H1 (cell line): ENCODE results near the gene CTTNBP2NL.

ENCODE experiments used
- CTCF ChIP-seq, 3 experiments: IDR thresholded peaks; 1 replicate in 2 of 3; 2 replicates in 1 of 3; pipeline versions ENCODE4 v1.5.1 to v1.6.1; 2011; ENCODE audit warnings: low read length in 3 of 3, mild to moderate bottlenecking in 3 of 3, inconsistent platforms in 2 of 3, low read depth in 1 of 3, moderate library complexity in 1 of 3; ENCODE audit not compliant: insufficient read depth in 1 of 3; ENCODE audit errors: control extremely low read depth in 1 of 3
- E2F6 ChIP-seq: IDR thresholded peaks from 2 replicates; pipeline ENCODE4 v1.6.1; 2012; ENCODE audit warnings: inconsistent platforms
- EZH2 ChIP-seq: fragments of 200-600 bp; sonication (generic); IDR thresholded peaks from 2 replicates; pipeline ENCODE4 v1.7.1; 2012; ENCODE audit warnings: low read depth, mild to moderate bottlenecking, moderate library complexity, low read length, inconsistent platforms; ENCODE audit not compliant: severe bottlenecking
- FOSL1 ChIP-seq: IDR thresholded peaks from 2 replicates; pipeline ENCODE4 v1.6.1; 2011; ENCODE audit warnings: mild to moderate bottlenecking, low read depth, low read length, moderate library complexity; ENCODE audit not compliant: insufficient read depth
- JUND ChIP-seq: IDR thresholded peaks from 2 replicates; pipeline ENCODE4 v1.6.1; 2011; ENCODE audit warnings: mild to moderate bottlenecking, improper control_type of control experiment, low read length
- KDM5A ChIP-seq: fragments of 200-600 bp; IDR thresholded peaks from 2 replicates; pipeline ENCODE4 v1.7.1; 2012; ENCODE audit warnings: mild to moderate bottlenecking, low read length, inconsistent platforms, mixed read lengths
- RBBP5 ChIP-seq: IDR thresholded peaks from 2 replicates; pipeline ENCODE4 v1.7.1; 2012; ENCODE audit warnings: low read depth, mild to moderate bottlenecking, inconsistent platforms, low read length, moderate library complexity, borderline replicate concordance
- RNF2 ChIP-seq: fragments of 200-900, 300-1000 bp; sonication (generic); IDR thresholded peaks from 2 replicates; pipeline ENCODE4 v1.7.1; 2016; ENCODE audit warnings: borderline replicate concordance, low read depth, mild to moderate bottlenecking, antibody characterized with exemption, low read length; ENCODE audit not compliant: poor library complexity, severe bottlenecking; ENCODE audit errors: missing control alignments
- RXRA ChIP-seq: IDR thresholded peaks from 2 replicates; pipeline ENCODE4 v1.6.1; 2011; ENCODE audit warnings: low read depth, mild to moderate bottlenecking, low read length, moderate library complexity; ENCODE audit not compliant: insufficient read depth
- SIN3A ChIP-seq, 2 experiments: IDR thresholded peaks in 1 of 2; conservative IDR thresholded peaks in 1 of 2; 2 replicates each; pipeline ENCODE4 v1.6.1; 2011 to 2012; ENCODE audit warnings: low read length in 2 of 2, improper control_type of control experiment in 1 of 2, low read depth in 1 of 2, mild to moderate bottlenecking in 1 of 2
- SUZ12 ChIP-seq: fragments of 200-600 bp; sonication (generic); IDR thresholded peaks from 2 replicates; pipeline ENCODE4 v1.6.1; 2012; ENCODE audit warnings: mild to moderate bottlenecking, inconsistent platforms, low read length, moderate library complexity, mixed read lengths
- TAF1 ChIP-seq: IDR thresholded peaks from 2 replicates; pipeline ENCODE4 v1.6.1; 2011; ENCODE audit warnings: mild to moderate bottlenecking, low read depth, low read length

- no peak for TF ChIP-seq TAF1
- no peak for TF ChIP-seq E2F6
- no peak for TF ChIP-seq RNF2
- TF ChIP-seq JUND: no peak
- no peak for TF ChIP-seq KDM5A
- no peak for TF ChIP-seq CTCF (IDR thresholded peaks at IDR 0.05; ENCODE audit: control extremely low read depth in 1 of 3, insufficient read depth in 1 of 3, low read depth in 1 of 3, low read length in 3 of 3)
- no peak for TF ChIP-seq EZH2
- no peak for TF ChIP-seq RXRA
- TF ChIP-seq RBBP5: no peak
- no peak for TF ChIP-seq SUZ12
- no peak for TF ChIP-seq FOSL1
- no peak for TF ChIP-seq SIN3A (conservative IDR thresholded peaks at IDR 0.05 in 1 of 2, IDR thresholded peaks at IDR 0.05 in 1 of 2; ENCODE audit: low read depth in 1 of 2, low read length in 2 of 2)
Measured at GRCh38 chr1:112461200-112461871, 65.3 kb downstream of the CTTNBP2NL start.
